Skeletal muscle tissue (tissue), 4 donors: ENCODE results near the gene SLAMF7. TPM values are rescaled to one million over a fixed set of nuclear protein-coding genes. Genes with fewer than 3 reads are reported as not detected.

Experiments
- H3K27ac ChIP-seq: one replicate; pipeline ENCODE4 v1.7.0; 2013; ENCODE audit warnings: mild to moderate bottlenecking, low read depth, low read length, inconsistent platforms
- H3K27me3 ChIP-seq, 3 donors: one replicate each; pipeline ENCODE4 v1.7.0; 2013; ENCODE audit warnings: low read length in 3 of 3; ENCODE audit not compliant: control insufficient read depth in 3 of 3, insufficient read depth in 3 of 3
- H3K36me3 ChIP-seq, 3 donors: one replicate each; pipeline ENCODE4 v1.7.0; 2013; ENCODE audit warnings: low read length in 3 of 3; ENCODE audit not compliant: control insufficient read depth in 3 of 3, insufficient read depth in 3 of 3
- H3K4me1 ChIP-seq, 3 donors: one replicate each; pipeline ENCODE4 v1.7.0; 2013; ENCODE audit warnings: low read length in 3 of 3, mild to moderate bottlenecking in 3 of 3; ENCODE audit not compliant: control insufficient read depth in 3 of 3, insufficient read depth in 3 of 3
- H3K4me3 ChIP-seq, 3 donors: one replicate each; pipeline ENCODE4 v1.7.0; 2013; ENCODE audit warnings: low read length in 3 of 3
- H3K9ac ChIP-seq, 3 donors: one replicate each; pipeline ENCODE4 v1.7.0; 2013; ENCODE audit warnings: low read length in 3 of 3, mild to moderate bottlenecking in 3 of 3, moderate library complexity in 2 of 3, low read depth in 1 of 3
- H3K9me3 ChIP-seq, 3 donors: one replicate each; pipeline ENCODE4 v1.7.0; 2013; ENCODE audit warnings: low read length in 3 of 3; ENCODE audit not compliant: control insufficient read depth in 3 of 3
- total RNA-seq: library from RNA; depleted of rRNA; stranded (reverse); fragments of >200 nt; gene quantifications from one replicate; pipeline ENCODE4 v1.2.3, GENCODE V29; 2014
- donor health status: Osteomylitis.

Gene SLAMF7
- total RNA-seq, 1 donor from 2014 or later: 0.52 TPM

DNA sequence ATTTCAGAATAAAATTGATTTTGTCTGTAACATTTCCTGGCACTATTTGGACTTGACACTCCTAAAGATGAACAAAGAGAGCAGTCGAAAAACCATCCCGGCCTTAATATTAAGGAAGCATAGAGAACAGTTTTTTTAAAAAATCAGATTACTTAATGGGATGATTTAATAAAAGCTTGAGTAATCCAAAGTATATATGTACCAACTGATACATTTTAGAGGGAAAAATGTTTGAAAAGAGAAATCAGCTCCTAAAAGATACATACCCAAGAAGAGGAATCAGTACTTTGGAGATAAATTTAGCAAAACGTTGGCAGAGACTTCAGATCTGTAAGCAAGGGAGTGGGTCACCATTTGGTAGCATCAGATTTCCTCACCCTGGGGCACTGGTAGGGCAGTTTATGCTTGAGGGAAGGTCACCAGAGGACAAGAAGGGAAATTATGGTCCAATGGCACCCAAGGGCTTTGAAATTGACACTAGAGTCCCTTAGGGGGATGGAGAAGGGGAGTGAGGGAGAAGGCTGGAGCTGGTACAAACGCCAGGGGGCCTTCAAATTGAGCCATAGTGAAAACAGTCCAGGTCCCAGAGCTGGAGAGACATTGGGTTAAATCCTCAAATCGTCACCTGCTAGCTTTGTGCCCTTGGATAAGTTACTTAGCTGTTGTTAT, 5.9 kb downstream of the SLAMF7 start:
- no peaks in the 10 kb centered on the region for H3K4me1 ChIP-seq

GRCh38 chr1:160745551-160745950, 6.5 kb downstream of the SLAMF7 start:
- H3K9ac ChIP-seq: no peak overlapping the region
- H3K27ac ChIP-seq: no peak overlapping the region
- no peaks in the 10 kb centered on the region for H3K4me1 ChIP-seq
- H3K4me3 ChIP-seq: no peak overlapping the region
- H3K27me3 ChIP-seq: peaks cover 0 to 4% (median 0%) of the 10 kb centered on the region in 3 donors
- H3K36me3 ChIP-seq: no peaks in the 10 kb centered on the region
- H3K9me3 ChIP-seq: peaks cover 0 to 2% (median 0%) of the 10 kb centered on the region in 3 donors

More for the DNA sequence above, 5.9 kb downstream of the SLAMF7 start:
- no peak overlapping the region for H3K4me3 ChIP-seq
- H3K27me3 ChIP-seq: peaks cover 0 to 4% (median 0%) of the 10 kb centered on the region in 3 donors
- H3K36me3 ChIP-seq: no peaks in the 10 kb centered on the region
- H3K9me3 ChIP-seq: peaks cover 0 to 2% (median 0%) of the 10 kb centered on the region in 3 donors
- no peak overlapping the region for H3K9ac ChIP-seq
- no peak overlapping the region for H3K27ac ChIP-seq

GRCh38 chr1:160746836-160747500, 7.9 kb downstream of the SLAMF7 start:
- Histone ChIP-seq H3K4me3 (no peak overlapping the region), H3K9me3 (peaks cover 0 to 2% (median 0%) of the 10 kb centered on the region in 3 donors), H3K27me3 (no peaks in the 10 kb centered on the region), H3K9ac (no peak overlapping the region), H3K4me1 (no peaks in the 10 kb centered on the region), H3K36me3 (no peaks in the 10 kb centered on the region), H3K27ac (no peak overlapping the region)

- no peak overlapping the region for H3K9ac ChIP-seq
- H3K27ac ChIP-seq: no peak overlapping the region
- H3K4me1 ChIP-seq: no peaks in the 10 kb centered on the region
- H3K4me3 ChIP-seq: no peak overlapping the region
- no peaks in the 10 kb centered on the region for H3K27me3 ChIP-seq
- no peaks in the 10 kb centered on the region for H3K36me3 ChIP-seq
- peaks cover 0 to 2% (median 0%) of the 10 kb centered on the region in 3 donors for H3K9me3 ChIP-seq
Observed at GRCh38 chr1:160747717-160748116, 8.7 kb downstream of the SLAMF7 start.

DNA sequence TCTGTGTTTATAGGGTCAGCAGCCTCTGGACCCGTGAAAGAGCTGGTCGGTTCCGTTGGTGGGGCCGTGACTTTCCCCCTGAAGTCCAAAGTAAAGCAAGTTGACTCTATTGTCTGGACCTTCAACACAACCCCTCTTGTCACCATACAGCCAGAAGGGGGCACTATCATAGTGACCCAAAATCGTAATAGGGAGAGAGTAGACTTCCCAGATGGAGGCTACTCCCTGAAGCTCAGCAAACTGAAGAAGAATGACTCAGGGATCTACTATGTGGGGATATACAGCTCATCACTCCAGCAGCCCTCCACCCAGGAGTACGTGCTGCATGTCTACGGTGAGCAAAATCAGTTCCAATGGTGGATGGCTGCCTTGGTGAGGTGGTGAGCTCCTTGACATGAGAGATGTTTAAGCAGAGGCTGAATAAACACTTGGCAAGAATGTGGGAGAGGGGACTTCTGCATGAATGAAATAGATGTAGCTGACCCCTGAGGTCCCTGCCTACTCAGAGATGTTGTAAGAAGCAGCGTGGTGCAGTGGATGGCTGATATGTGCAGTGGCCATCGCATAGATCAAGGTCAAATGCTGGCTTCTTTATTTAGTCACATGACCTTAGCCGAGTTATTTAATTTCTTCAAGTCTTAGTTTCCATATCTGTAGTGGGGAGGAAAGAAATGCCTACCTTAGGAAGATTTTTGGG, 9.3 kb downstream of the SLAMF7 start:
- Histone ChIP-seq H3K27me3 (peaks cover 0 to 2% (median 0%) of the 10 kb centered on the region in 3 donors), H3K27ac (no peak overlapping the region), H3K4me3 (no peak overlapping the region), H3K4me1 (no peaks in the 10 kb centered on the region), H3K36me3 (no peaks in the 10 kb centered on the region), H3K9me3 (peaks cover 0 to 2% (median 0%) of the 10 kb centered on the region in 3 donors), H3K9ac (no peak overlapping the region)

DNA sequence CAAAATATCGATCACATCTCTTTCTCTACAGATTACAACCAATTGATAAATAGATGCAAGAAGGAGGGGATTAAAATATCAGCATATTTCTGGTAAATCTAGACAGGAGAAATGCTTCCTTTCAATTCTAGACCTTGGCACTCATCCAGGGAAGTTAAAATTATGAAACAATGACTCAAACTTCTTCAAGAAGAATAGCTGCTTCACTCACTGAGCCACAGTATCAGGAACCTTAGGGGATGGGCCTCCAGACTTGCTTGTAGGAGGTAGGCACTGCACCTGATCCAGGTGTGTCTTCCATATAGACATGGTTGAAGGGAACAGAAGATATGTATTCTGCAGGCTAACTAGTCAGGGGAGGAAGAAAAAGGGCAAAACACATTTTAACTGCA, 9.8 kb downstream of the SLAMF7 start:
- Histone ChIP-seq H3K4me3 (no peak overlapping the region), H3K9me3 (peaks cover 0 to 2% (median 0%) of the 10 kb centered on the region in 3 donors), H3K4me1 (no peaks in the 10 kb centered on the region), H3K27me3 (peaks cover 0 to 5% (median 0%) of the 10 kb centered on the region in 3 donors), H3K36me3 (no peaks in the 10 kb centered on the region), H3K9ac (no peak overlapping the region), H3K27ac (no peak overlapping the region)

GRCh38 chr1:160750608-160751007, 11.6 kb downstream of the SLAMF7 start:
- Histone ChIP-seq H3K9me3 (peaks cover 0 to 2% (median 0%) of the 10 kb centered on the region in 3 donors), H3K27me3 (peaks cover 0 to 6% (median 0%) of the 10 kb centered on the region in 3 donors), H3K36me3 (no peaks in the 10 kb centered on the region), H3K9ac (no peak overlapping the region), H3K4me1 (no peaks in the 10 kb centered on the region), H3K4me3 (no peak overlapping the region), H3K27ac (no peak overlapping the region)

DNA sequence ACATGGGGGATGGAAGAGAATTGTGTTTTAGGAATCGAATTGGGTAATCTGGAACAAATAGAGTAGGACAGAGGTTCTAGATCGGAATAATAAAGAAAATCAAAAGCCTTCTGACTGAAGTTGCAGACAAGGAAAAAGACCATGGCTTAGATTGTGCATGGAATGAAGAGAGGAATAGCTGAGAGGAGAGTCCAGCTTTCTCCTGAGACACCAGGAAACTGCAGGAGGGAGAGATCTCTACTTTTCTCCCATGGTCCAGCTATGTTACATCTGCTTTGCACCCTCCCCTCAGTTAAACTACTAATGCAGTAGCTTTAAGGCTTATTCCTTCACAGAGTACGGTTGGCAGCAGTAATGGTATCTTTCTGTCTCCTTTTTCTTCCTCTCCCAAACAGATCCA, 13.4 kb downstream of the SLAMF7 start:
- Histone ChIP-seq H3K27ac (no peak overlapping the region), H3K9ac (no peak overlapping the region), H3K27me3 (peaks cover 0 to 6% (median 0%) of the 10 kb centered on the region in 3 donors), H3K36me3 (no peaks in the 10 kb centered on the region), H3K4me1 (no peaks in the 10 kb centered on the region), H3K9me3 (peaks cover 0 to 2% (median 0%) of the 10 kb centered on the region in 3 donors), H3K4me3 (no peak overlapping the region)

GRCh38 chr1:160752924-160753323, 13.9 kb downstream of the SLAMF7 start:
- Histone ChIP-seq H3K36me3 (no peaks in the 10 kb centered on the region), H3K4me1 (no peaks in the 10 kb centered on the region), H3K9me3 (peaks cover 0 to 2% (median 0%) of the 10 kb centered on the region in 3 donors), H3K9ac (no peak overlapping the region), H3K27me3 (peaks cover 0 to 6% (median 0%) of the 10 kb centered on the region in 3 donors), H3K4me3 (no peak overlapping the region), H3K27ac (no peak overlapping the region)

GRCh38 chr1:160753594-160753993, 14.5 kb downstream of the SLAMF7 start:
- Histone ChIP-seq H3K27ac (no peak overlapping the region), H3K4me1 (no peaks in the 10 kb centered on the region), H3K36me3 (no peaks in the 10 kb centered on the region), H3K27me3 (peaks cover 0 to 6% (median 0%) of the 10 kb centered on the region in 3 donors), H3K4me3 (no peak overlapping the region), H3K9me3 (peaks cover 0 to under 1% (median 0%) of the 10 kb centered on the region in 3 donors), H3K9ac (no peak overlapping the region)
